Activated T-cell treated with anti-CD3 and anti-CD28 coated beads for 24 hours (primary cell): ENCODE measurements around the gene CA10.

Source experiments
- DNase-seq: peaks from one replicate; pipeline ENCODE4 v3.0.0-alpha.2; 2020; ENCODE audit warnings: low read depth

The CA10 gene

GRCh38 chr17:51947160-51947735, 211.3 kb downstream of the CA10 start:
- no peak for DNase-seq

- no peak for DNase-seq
These were observed 212.2 kb downstream of the CA10 start for GRCh38 chr17:51946311-51946710.

- no peak for DNase-seq
These were observed 217.2 kb downstream of the CA10 start for GRCh38 chr17:51941272-51941671.

- no peak for DNase-seq
These were observed 221.2 kb downstream of the CA10 start for GRCh38 chr17:51937264-51937663.

- DNase-seq, result no peak
These were observed 223.0 kb downstream of the CA10 start for GRCh38 chr17:51935477-51935876.

GRCh38 chr17:51933647-51934046, 224.9 kb downstream of the CA10 start:
- no peak for DNase-seq

GRCh38 chr17:51926448-51926847, 232.1 kb downstream of the CA10 start:
- no peak for DNase-seq

- DNase-seq, result no peak
These were observed 237.0 kb downstream of the CA10 start for GRCh38 chr17:51921500-51921899.

- DNase-seq, result no peak
These were observed 243.9 kb downstream of the CA10 start for GRCh38 chr17:51914577-51914976.

GRCh38 chr17:51913491-51914205, 244.9 kb downstream of the CA10 start:
- DNase-seq, result no peak

GRCh38 chr17:51912939-51913338, 245.6 kb downstream of the CA10 start:
- DNase-seq, result no peak

- DNase-seq, result no peak
These were observed 247.3 kb downstream of the CA10 start for GRCh38 chr17:51911237-51911636.

- DNase-seq, result no peak
These were observed 248.5 kb downstream of the CA10 start for GRCh38 chr17:51909971-51910370.

- DNase-seq, result no peak
These were observed 249.5 kb downstream of the CA10 start for GRCh38 chr17:51908841-51909537.

GRCh38 chr17:51907041-51907440, 251.5 kb downstream of the CA10 start:
- DNase-seq, result no peak

- DNase-seq, result no peak
These were observed 254.1 kb downstream of the CA10 start for GRCh38 chr17:51904379-51904778.

GRCh38 chr17:51901242-51901641, 257.3 kb downstream of the CA10 start:
- DNase-seq, result no peak

GRCh38 chr17:51891936-51892335, 266.6 kb downstream of the CA10 start:
- DNase-seq, result no peak

GRCh38 chr17:51890710-51891109, 267.8 kb downstream of the CA10 start:
- no peak for DNase-seq

GRCh38 chr17:51888816-51889215, 269.7 kb downstream of the CA10 start:
- no peak for DNase-seq

- DNase-seq, result no peak
These were observed 281.5 kb downstream of the CA10 start for GRCh38 chr17:51876986-51877385.

GRCh38 chr17:51873302-51873701, 285.2 kb downstream of the CA10 start:
- DNase-seq, result no peak

GRCh38 chr17:51869387-51869786, 289.1 kb downstream of the CA10 start:
- DNase-seq, result no peak
